HG02642 (cell line): ENCODE data around the gene TAP2.

Experiments
- ATAC-seq: cut with Tn5 transposase; IDR thresholded peaks from one replicate; pipeline ENCODE4 v1.9.1; 2021; ENCODE audit warnings: mild to moderate bottlenecking; ENCODE audit not compliant: unreplicated experiment, poor library complexity

TAP2 gene

DNA sequence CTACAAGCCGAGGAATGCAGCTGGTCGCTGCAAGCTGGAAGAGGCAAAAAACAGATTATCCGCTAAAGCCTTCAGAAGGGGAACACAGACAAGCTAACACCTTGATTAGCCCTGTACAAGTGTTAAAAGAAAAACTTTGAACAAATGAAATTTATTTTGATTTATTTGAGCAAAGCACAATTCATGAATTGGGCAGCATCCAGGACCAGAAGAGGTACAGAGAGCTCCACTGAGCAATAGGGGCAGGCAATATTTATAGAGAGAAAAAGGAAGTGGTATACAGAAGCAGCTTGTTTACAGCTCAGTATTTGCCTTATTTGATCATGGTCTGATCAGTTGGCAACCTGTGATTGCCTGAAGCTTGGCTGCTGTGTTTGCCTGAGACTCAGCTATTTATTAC is 39.4 kb downstream of the TAP2 start:
- ATAC-seq, result no peak

DNA sequence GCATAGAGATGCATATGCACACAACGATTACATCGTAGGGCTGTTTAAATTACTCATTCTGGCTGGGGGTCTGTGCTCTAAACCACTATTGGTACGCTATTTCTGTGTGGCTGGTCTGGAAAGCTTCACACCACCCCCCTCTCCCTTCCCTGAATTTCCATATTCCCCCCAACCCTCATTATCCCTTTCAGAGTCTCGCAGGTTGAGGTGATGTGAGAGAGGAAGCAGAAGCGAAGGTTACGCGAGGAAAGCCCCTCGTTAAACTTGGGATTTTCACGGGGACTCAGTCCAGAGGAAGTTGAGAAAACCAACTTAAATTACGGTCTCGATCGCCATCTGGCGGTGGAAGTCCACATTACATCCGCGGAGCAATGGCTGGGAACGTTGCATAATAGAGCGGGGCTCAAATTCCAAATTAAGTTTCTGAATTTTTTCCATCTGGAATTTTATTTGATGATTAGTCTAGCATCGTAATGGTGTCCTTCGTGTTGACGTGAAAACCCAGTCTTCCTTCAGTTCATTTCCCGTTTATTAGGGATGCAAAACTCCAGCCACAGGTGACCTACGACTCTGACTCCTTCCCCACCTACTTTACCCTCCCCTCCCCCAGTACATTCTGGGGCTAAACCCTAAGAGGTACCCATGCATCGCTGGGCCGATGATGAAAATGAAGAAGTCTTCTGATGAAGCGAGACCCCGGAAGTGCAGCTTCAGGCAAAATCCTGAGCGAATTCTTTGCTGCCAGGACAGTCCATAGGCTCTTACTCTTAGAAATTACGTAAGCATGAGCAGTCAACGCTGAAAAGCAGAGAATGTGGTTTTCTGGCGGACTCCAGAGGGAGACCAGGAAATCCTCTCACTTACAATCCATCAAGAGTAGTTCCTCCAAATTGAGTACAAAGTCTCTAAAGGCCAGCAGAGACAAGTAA is 41.4 kb downstream of the TAP2 start:
- ATAC-seq, result no peak

DNA sequence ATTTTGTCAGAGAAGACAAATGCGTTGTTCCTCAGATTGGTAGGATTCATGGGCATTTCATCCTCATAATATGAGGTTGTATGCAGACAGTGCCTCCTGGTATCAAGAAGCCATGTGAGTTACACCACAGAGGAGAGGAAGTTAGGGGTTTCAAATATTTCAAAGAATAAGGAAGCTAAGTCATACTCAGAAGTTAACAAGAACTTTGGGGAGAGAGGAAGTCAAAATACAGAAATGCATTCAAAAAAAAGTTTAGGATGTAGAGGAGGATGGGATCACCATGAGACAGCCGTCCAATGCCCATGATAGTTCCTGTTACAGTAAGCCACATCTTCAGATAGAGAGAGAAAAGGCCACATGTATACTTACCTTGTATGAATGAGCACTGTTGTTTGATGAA is 44.0 kb downstream of the TAP2 start:
- ATAC-seq, result no peak

DNA sequence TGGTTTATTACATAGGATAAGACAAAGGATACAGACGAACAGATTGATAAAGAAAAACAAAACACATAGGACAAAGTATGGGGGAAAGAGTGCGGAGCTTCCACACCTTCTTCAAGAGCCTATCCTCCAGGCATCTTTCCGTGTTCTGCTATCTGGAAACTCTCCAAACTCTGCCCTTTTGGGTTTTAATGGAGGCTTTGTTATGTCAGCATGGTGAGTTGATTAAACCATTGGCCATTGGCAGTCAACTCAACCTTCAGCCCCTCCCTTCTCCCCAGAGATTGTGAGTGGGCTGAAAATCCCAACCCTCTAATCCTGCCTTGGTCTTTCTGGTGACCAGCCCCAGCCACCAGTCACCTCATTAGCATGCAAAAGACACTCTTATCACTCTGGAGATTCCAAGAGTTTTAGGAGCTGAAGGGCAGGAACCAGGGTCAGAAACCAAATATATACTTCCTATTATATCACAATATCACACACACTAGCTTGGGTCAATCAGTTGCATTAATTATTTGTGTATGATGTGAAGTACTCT is 45.6 kb downstream of the TAP2 start:
- ATAC-seq, result no peak

DNA sequence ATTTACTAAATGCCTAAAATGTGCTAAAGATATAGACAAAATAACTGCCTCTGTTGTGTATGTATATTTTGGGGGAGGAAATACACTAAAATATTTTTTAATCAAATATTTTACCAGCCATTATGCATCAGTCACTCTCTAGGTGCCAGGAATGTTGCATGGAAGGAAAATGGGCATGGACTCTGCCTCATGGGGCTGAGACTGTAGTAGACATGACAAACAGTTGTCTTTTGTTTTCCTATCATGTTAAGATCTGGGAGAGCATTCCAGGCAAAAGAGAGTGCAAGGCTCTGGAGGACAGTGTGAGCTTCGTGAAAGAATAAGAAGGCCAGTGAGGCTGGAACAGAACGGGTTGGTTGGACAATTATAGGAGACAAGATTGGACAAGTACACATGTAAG is 48.2 kb downstream of the TAP2 start:
- no peak for ATAC-seq
